GM12878 (cell line): ENCODE measurements around the gene C5orf15. TPM values are rescaled to one million over a fixed set of nuclear protein-coding genes. Genes with fewer than 3 reads are reported as not detected.

Experiments used
- ATAC-seq: fragments of 200-7000 bp; cut with Tn5 transposase; 3 replicates; pipeline ENCODE4 v1.9.1; 2020; ENCODE audit warnings: mild to moderate bottlenecking, moderate library complexity
- BruUV-seq: library from RNA; stranded (reverse); fragments of 400-500 nt; replicated peaks from 2 replicates; lab custom pipeline; 2021; lab: Mats Ljungman, UMichigan
- CTCF ChIA-PET: fragments of 300-600 bp; sonication (Branson Sonifier 250); formaldehyde crosslinking; extraction: SDS; loops from one replicate; lab custom pipeline; 2021; ENCODE audit warnings: inconsistent platforms; lab: Yijun Ruan, JAX
- POLR2A ChIA-PET: fragments of 350-600 bp; formaldehyde crosslinking; extraction: SDS; loops from one replicate; lab custom pipeline; 2021; ENCODE audit warnings: inconsistent platforms; lab: Charles Lee
- RAD21 ChIA-PET: fragments of 300-600 bp; sonication (Branson Sonifier 250); formaldehyde crosslinking; loops from one replicate; lab custom pipeline; 2023; ENCODE audit warnings: antibody characterized with exemption; ENCODE audit not compliant: unreplicated experiment; lab: Charles Lee
- SMC1A ChIA-PET: fragments of 300-600 bp; sonication (Branson Sonifier 250); formaldehyde crosslinking; loops from one replicate; lab custom pipeline; 2023; ENCODE audit not compliant: unreplicated experiment, uncharacterized antibody; lab: Charles Lee
- DNase-seq: peaks from one replicate; pipeline ENCODE4 v3.0.0-alpha.2; 2011; ENCODE audit warnings: low read depth, low spot score
- FAIRE-seq: peaks from 3 replicates; lab custom pipeline; 2011; peaks lifted over from hg19 to GRCh38; lab: Jason Lieb, UNC
- H2AFZ ChIP-seq: 2 replicates; pipeline ENCODE4 v1.6.0; 2011; ENCODE audit warnings: low read depth, low read length, control low read depth; ENCODE audit not compliant: control insufficient read depth
- H3K27ac ChIP-seq: 2 replicates; pipeline ENCODE4 v1.5.1; 2011; ENCODE audit warnings: control low read depth; ENCODE audit not compliant: control insufficient read depth, insufficient read depth
- H3K27me3 ChIP-seq, 2 experiments: replicated peaks in 1 of 2; 2 replicates each; pipeline versions ENCODE4 v1.6.0 to v1.6.1; 2011; ENCODE audit warnings: low read length in 1 of 2; ENCODE audit not compliant: control insufficient read depth in 2 of 2, insufficient read depth in 2 of 2
- H3K36me3 ChIP-seq, 2 experiments: 2 replicates each; pipeline ENCODE4 v1.5.1; 2011; ENCODE audit warnings: low read length in 1 of 2; ENCODE audit not compliant: control insufficient read depth in 2 of 2, insufficient read depth in 2 of 2
- H3K4me1 ChIP-seq: 2 replicates; pipeline ENCODE4 v1.6.1; 2011; ENCODE audit warnings: mild to moderate bottlenecking, low read length, moderate library complexity, mixed read lengths; ENCODE audit not compliant: control insufficient read depth, insufficient read depth
- H3K4me2 ChIP-seq: 2 replicates; pipeline ENCODE4 v1.6.0; 2011; ENCODE audit warnings: control low read depth; ENCODE audit not compliant: control insufficient read depth, insufficient read depth
- H3K4me3 ChIP-seq: fragments of 200-600 bp; sonication (generic); 2 replicates; pipeline ENCODE4 v1.5.1; 2016
- H3K79me2 ChIP-seq: 2 replicates; pipeline ENCODE4 v1.6.0; 2011; ENCODE audit warnings: low read length; ENCODE audit not compliant: control insufficient read depth, insufficient read depth
- H3K9ac ChIP-seq: 2 replicates; pipeline ENCODE4 v1.8.0; 2011; ENCODE audit warnings: low read length, control low read depth, mixed read lengths; ENCODE audit not compliant: control insufficient read depth, insufficient read depth
- H3K9me3 ChIP-seq: replicated peaks from 3 replicates; pipeline ENCODE4 v1.5.1; 2011; ENCODE audit warnings: mild to moderate bottlenecking, low read length; ENCODE audit not compliant: control insufficient read depth, insufficient read depth
- H4K20me1 ChIP-seq: 2 replicates; pipeline ENCODE4 v1.6.0; 2011; ENCODE audit not compliant: control insufficient read depth, insufficient read depth
- ATF2 ChIP-seq: IDR thresholded peaks from 2 replicates; pipeline ENCODE4 v1.6.1; 2012; ENCODE audit warnings: low read length, inconsistent platforms
- CBX5 ChIP-seq: sonication (generic); IDR thresholded peaks from 2 replicates; pipeline ENCODE4 v1.6.1; 2016; ENCODE audit warnings: low read depth, moderate library complexity, mild to moderate bottlenecking, inconsistent platforms
- CREM ChIP-seq: IDR thresholded peaks from 2 replicates; pipeline ENCODE4 v1.6.1; 2014; ENCODE audit warnings: antibody characterized with exemption, low read depth
- EZH2 ChIP-seq: IDR thresholded peaks from 2 replicates; pipeline ENCODE4 v1.6.1; 2012; ENCODE audit warnings: low read depth, mild to moderate bottlenecking, control low read depth, inconsistent platforms, low read length, borderline replicate concordance; ENCODE audit not compliant: control insufficient read depth
- KLF5 ChIP-seq: fragments of 450-650 bp; IDR thresholded peaks from 2 replicates; pipeline ENCODE4 v1.6.1; 2014; ENCODE audit warnings: mild to moderate bottlenecking; ENCODE audit not compliant: partially characterized antibody
- MYC ChIP-seq: IDR thresholded peaks from 2 replicates; pipeline ENCODE4 v1.6.1; 2011; ENCODE audit warnings: mild to moderate bottlenecking, low read length, moderate library complexity, inconsistent platforms; ENCODE audit not compliant: insufficient read depth, insufficient replicate concordance, insufficient read length, severe bottlenecking
- NBN ChIP-seq: fragments of 450-650 bp; IDR thresholded peaks from 2 replicates; pipeline ENCODE4 v1.6.1; 2016
- NFYB ChIP-seq: IDR thresholded peaks from 2 replicates; pipeline ENCODE4 v1.6.1; 2011; ENCODE audit warnings: low read depth, mild to moderate bottlenecking, low read length, improper control_type of control experiment, moderate library complexity; ENCODE audit not compliant: insufficient read depth
- SREBF1 ChIP-seq: IDR thresholded peaks from 2 replicates; pipeline ENCODE4 v1.6.1; 2012; ENCODE audit warnings: mild to moderate bottlenecking, low read length
- SUZ12 ChIP-seq: fragments of 200-600 bp; sonication (generic); IDR thresholded peaks from one replicate; pipeline ENCODE4 v1.6.1; 2018; ENCODE audit warnings: antibody characterized with exemption, mild to moderate bottlenecking; ENCODE audit not compliant: unreplicated experiment
- ZNF217 ChIP-seq: fragments of 450-650 bp; IDR thresholded peaks from 2 replicates; pipeline ENCODE4 v1.6.1; 2017; ENCODE audit warnings: antibody characterized with exemption, mild to moderate bottlenecking
- ZSCAN29 ChIP-seq: fragments of 450-650 bp; IDR thresholded peaks from 2 replicates; pipeline ENCODE4 v1.6.1; 2017; ENCODE audit warnings: mild to moderate bottlenecking, moderate library complexity
- WGBS: methylation state at CpG from one replicate; pipeline ENCODE4 v1.1.6; 2016; ENCODE audit warnings: low lambda C conversion rate; ENCODE audit not compliant: insufficient replicate concordance, insufficient coverage; ENCODE audit errors: missing lambda C conversion rate; 5-methylcytosine and 5-hydroxymethylcytosine counted together
- in situ Hi-C: fragments of 300-500 bp; cut with MboI; formaldehyde crosslinking; loops from 9 replicates; pipeline ENCODE4 v1.14.3; 2018; ENCODE audit warnings: mixed read lengths
- intact Hi-C: fragments of 100-400 bp; cut with micrococcal nuclease; formaldehyde crosslinking; loops from one replicate; pipeline ENCODE4 v1.14.2; 2022; ENCODE audit not compliant: unreplicated experiment
- polyA plus RNA-seq, 11 experiments: library from polyadenylated mRNA; depleted of rRNA in 4 of 11; unstranded in 6 of 11; stranded (reverse) in 5 of 11; fragments of >200 nt; fragmentation: Nextera tagmentation in 4 of 11; fragmentation: Illumina TruSeq in 1 of 11; extraction: Ambion mirVana in 4 of 11; extraction: Trizol in 1 of 11; gene quantifications; 1 replicate in 1 of 11; 2 replicates in 10 of 11; pipeline versions ENCODE4 v1.2.1 to v1.2.3, GENCODE V29; 2011 to 2016; ENCODE audit warnings: inconsistent platforms in 2 of 11, missing spikeins in 2 of 11, low read depth in 1 of 11
- total RNA-seq, 4 experiments: library from RNA; depleted of rRNA in 3 of 4; stranded (reverse); fragments of >200 nt in 3 of 4; fragmentation: Illumina TruSeq in 1 of 4; extraction: Trizol in 1 of 4; gene quantifications; 2 replicates each; pipeline versions ENCODE4 v1.2.1 to v1.2.3, GENCODE V29; 2013 to 2021

Gene C5orf15
- total and polyA plus RNA-seq, 10 of the 15 experiments (the other 5 are each of a cell fraction or from before 2014, with no cell fraction given): 21.7 to 69.6 (median 46.0) TPM

GRCh38 chr5:133921069-133921468 is 47.4 kb downstream of the C5orf15 start:
- no peaks in the 10 kb centered on the region for H3K4me1 ChIP-seq
- no peaks in the 10 kb centered on the region for H3K9me3 ChIP-seq
- no peak for DNase-seq
- SMC1A ChIA-PET: interaction anchor here (1.8 kb wide), 1 partner anchor 9 kb away, joined by 5 read pairs; no protein-coding TSS in a partner anchor
- POLR2A ChIA-PET: no interaction called here
- RAD21 ChIA-PET: interaction anchor here (0.6 kb wide), 1 partner anchor 1425 kb away, joined by 3 read pairs; no protein-coding TSS in a partner anchor
- WGBS: 53% methylated on average over 7 of the region's 7 CpGs
- no TSS peak for BruUV-seq
- H3K27ac ChIP-seq: no peak overlapping the region
- H3K4me2 ChIP-seq: no peak overlapping the region
- ATAC-seq: no peak
- TF ChIP-seq CBX5: no peak
- TF ChIP-seq NFYB: no peak
- TF ChIP-seq ATF2: no peak
- no peak for TF ChIP-seq SREBF1
- TF ChIP-seq SUZ12: no peak
- TF ChIP-seq ZSCAN29: no peak
- TF ChIP-seq MYC: no peak
- no peak for TF ChIP-seq NBN
- no peak for TF ChIP-seq EZH2
- TF ChIP-seq CREM: no peak
- TF ChIP-seq KLF5: no peak
- no peak for TF ChIP-seq ZNF217
- TF ChIP-seq, all 136 proteins: peak for 0
- CTCF ChIA-PET: no interaction called here
- no peak for FAIRE-seq
- intact Hi-C loops: no loop called here
- Histone ChIP-seq H2AFZ (no peak overlapping the region), H3K36me3 (no peaks in the 10 kb centered on the region), H4K20me1 (no peaks in the 10 kb centered on the region), H3K9ac (no peak overlapping the region), H3K27me3 (no peaks in the 10 kb centered on the region), H3K79me2 (no peaks in the 10 kb centered on the region), H3K4me3 (no peak overlapping the region)
- in situ Hi-C loops: no loop called here
